Chondrocyte (in vitro differentiated cells): Measurements from ENCODE around the gene RIF1. TPM values are rescaled to one million over a fixed set of nuclear protein-coding genes. Genes with fewer than 3 reads are reported as not detected.
"Not testable (repeated sequence)": the region's sequence is repeated elsewhere in the genome, so short reads cannot be mapped to it uniquely, and the experiment has no call there.

Experiments used
- DNase-seq: peaks from one replicate; pipeline ENCODE4 v3.0.0; 2021; ENCODE audit warnings: mixed read lengths, low spot score
- H3K27ac Mint-ChIP-seq: one replicate; pipeline ENCODE4 v1.8.0; 2021; ENCODE audit warnings: mild to moderate bottlenecking, moderate library complexity, mixed read lengths; ENCODE audit not compliant: unreplicated experiment
- H3K27me3 Mint-ChIP-seq: 2 replicates; pipeline ENCODE4 v1.8.0; 2021; ENCODE audit warnings: low read depth, mixed read lengths
- H3K36me3 Mint-ChIP-seq: 2 replicates; pipeline ENCODE4 v1.8.0; 2021; ENCODE audit warnings: low read depth, mixed read lengths
- H3K4me1 Mint-ChIP-seq: 2 replicates; pipeline ENCODE4 v1.8.0; 2021; ENCODE audit warnings: low read depth, mild to moderate bottlenecking, mixed read lengths
- H3K4me3 Mint-ChIP-seq: one replicate; pipeline ENCODE4 v1.8.0; 2021; ENCODE audit warnings: mild to moderate bottlenecking, moderate library complexity, mixed read lengths; ENCODE audit not compliant: unreplicated experiment
- H3K9me3 Mint-ChIP-seq: 2 replicates; pipeline ENCODE4 v1.8.0; 2021; ENCODE audit warnings: low read depth, mixed read lengths
- CTCF ChIP-seq: fragments of 200-600 bp; sonication (generic); IDR thresholded peaks from 2 replicates; pipeline ENCODE4 v1.5.0; 2021; ENCODE audit warnings: antibody characterized with exemption, mild to moderate bottlenecking, moderate library complexity
- total RNA-seq: library from RNA; stranded (reverse); gene quantifications from 3 replicates; pipeline ENCODE4 v1.2.1, GENCODE V29; 2021

RIF1 gene
- total RNA-seq, 1 donor from 2014 or later: 33.5 TPM

GRCh38 chr2:151417650-151418049, 7.9 kb downstream of the RIF1 start:
- Mint-ChIP-seq H3K27me3 (no peaks in the 10 kb centered on the region), H3K4me3 (no peak overlapping the region), H3K36me3 (peaks cover 18% of the 10 kb centered on the region), H3K27ac (no peak overlapping the region), H3K4me1 (no peaks in the 10 kb centered on the region), H3K9me3 (no peaks in the 10 kb centered on the region)
- no peak for TF ChIP-seq CTCF
- DNase-seq: no peak

- H3K27me3 Mint-ChIP-seq, H3K27ac Mint-ChIP-seq, H3K9me3 Mint-ChIP-seq, H3K4me3 Mint-ChIP-seq, DNase-seq: not testable (repeated sequence)
- Mint-ChIP-seq H3K4me1 (peaks cover 11% of the 10 kb centered on the region), H3K36me3 (peaks cover 24% of the 10 kb centered on the region)
Measured at GRCh38 chr2:151421681-151422080, 12.0 kb downstream of the RIF1 start.

GRCh38 chr2:151422917-151423439, 13.3 kb downstream of the RIF1 start:
- no peaks in the 10 kb centered on the region for H3K27me3 Mint-ChIP-seq
- no peak for TF ChIP-seq CTCF
- peaks cover 23% of the 10 kb centered on the region for H3K36me3 Mint-ChIP-seq
- H3K9me3 Mint-ChIP-seq: no peaks in the 10 kb centered on the region
- no peak for DNase-seq
- H3K27ac Mint-ChIP-seq: no peak overlapping the region
- H3K4me3 Mint-ChIP-seq: no peak overlapping the region
- H3K4me1 Mint-ChIP-seq: peaks cover 13% of the 10 kb centered on the region

GRCh38 chr2:151423760-151424159, 14.1 kb downstream of the RIF1 start:
- Mint-ChIP-seq H3K36me3 (peaks cover 27% of the 10 kb centered on the region), H3K9me3 (no peaks in the 10 kb centered on the region), H3K4me1 (peaks cover 16% of the 10 kb centered on the region), H3K27ac (peak overlapping the region; percentile 49), H3K27me3 (no peaks in the 10 kb centered on the region), H3K4me3 (no peak overlapping the region)
- TF ChIP-seq CTCF: no peak
- DNase-seq: no peak

- no peak for DNase-seq
Measured at GRCh38 chr2:151437630-151438029, 27.9 kb downstream of the RIF1 start.

More at GRCh38 chr2:151437630-151438029, 27.9 kb downstream of the RIF1 start:
- no peaks in the 10 kb centered on the region for H3K27me3 Mint-ChIP-seq
- peak overlapping the region; percentile 51 for H3K27ac Mint-ChIP-seq
- TF ChIP-seq CTCF: peak; percentile 88
- H3K36me3 Mint-ChIP-seq: peaks cover 19% of the 10 kb centered on the region
- no peaks in the 10 kb centered on the region for H3K9me3 Mint-ChIP-seq
- no peaks in the 10 kb centered on the region for H3K4me1 Mint-ChIP-seq
- H3K4me3 Mint-ChIP-seq: no peak overlapping the region
